Spleen (tissue), 7 donors: ENCODE data around the gene HECW1.
"Not testable (repeated sequence)": the region's sequence is repeated elsewhere in the genome, so short reads cannot be mapped to it uniquely, and the experiment has no call there.

Experiments
- POLR2AphosphoS5 ChIP-seq, 3 donors: sonication (generic); formaldehyde crosslinking; IDR thresholded peaks; one replicate each; pipeline ENCODE4 v1.5.1; 2017; ENCODE audit warnings: antibody characterized with exemption in 3 of 3
- TF ChIP-seq, protein P1 (sequence below), 11 experiments: fragments of 200-600 bp in 7 of 11; fragments of 450-650 bp in 4 of 11; sonication (generic) in 4 of 11; IDR thresholded peaks in 8 of 11; conservative IDR thresholded peaks in 3 of 11; 1 replicate in 7 of 11; 2 replicates in 4 of 11; pipeline versions ENCODE4 v1.4.0 to v1.8.0; 2016 to 2021; ENCODE audit warnings: antibody characterized with exemption in 11 of 11, inconsistent platforms in 4 of 11, mild to moderate bottlenecking in 1 of 11
- donor health status: DM: no; HTN: no; CAD: no; lungs with moderate emphysema.
- donor health status: DM: no; HTN: no; CAD: no.
- donor health status: DM: no; HTN: no; CAD: no.

DNA sequence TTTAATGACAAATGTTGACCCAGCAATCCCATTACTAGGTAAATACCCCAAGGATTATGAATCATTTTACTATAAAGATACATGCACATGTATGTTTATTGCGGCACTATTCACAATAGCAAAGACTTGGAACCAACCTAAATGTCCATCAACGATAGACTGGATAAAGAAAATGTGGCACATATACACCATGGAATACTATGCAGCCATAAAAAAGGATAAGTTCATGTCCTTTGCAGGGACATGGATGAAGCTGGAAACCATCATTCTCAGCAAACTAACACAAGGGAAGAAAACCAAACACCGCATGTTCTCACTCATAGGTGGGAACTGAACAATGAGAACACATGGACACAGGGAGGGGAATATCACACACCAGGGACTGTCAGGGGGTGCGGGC lies 38.6 kb upstream of the HECW1 start:
- TF ChIP-seq, protein P1, sequence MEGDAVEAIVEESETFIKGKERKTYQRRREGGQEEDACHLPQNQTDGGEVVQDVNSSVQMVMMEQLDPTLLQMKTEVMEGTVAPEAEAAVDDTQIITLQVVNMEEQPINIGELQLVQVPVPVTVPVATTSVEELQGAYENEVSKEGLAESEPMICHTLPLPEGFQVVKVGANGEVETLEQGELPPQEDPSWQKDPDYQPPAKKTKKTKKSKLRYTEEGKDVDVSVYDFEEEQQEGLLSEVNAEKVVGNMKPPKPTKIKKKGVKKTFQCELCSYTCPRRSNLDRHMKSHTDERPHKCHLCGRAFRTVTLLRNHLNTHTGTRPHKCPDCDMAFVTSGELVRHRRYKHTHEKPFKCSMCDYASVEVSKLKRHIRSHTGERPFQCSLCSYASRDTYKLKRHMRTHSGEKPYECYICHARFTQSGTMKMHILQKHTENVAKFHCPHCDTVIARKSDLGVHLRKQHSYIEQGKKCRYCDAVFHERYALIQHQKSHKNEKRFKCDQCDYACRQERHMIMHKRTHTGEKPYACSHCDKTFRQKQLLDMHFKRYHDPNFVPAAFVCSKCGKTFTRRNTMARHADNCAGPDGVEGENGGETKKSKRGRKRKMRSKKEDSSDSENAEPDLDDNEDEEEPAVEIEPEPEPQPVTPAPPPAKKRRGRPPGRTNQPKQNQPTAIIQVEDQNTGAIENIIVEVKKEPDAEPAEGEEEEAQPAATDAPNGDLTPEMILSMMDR (IDR thresholded peaks at IDR 0.05 in 8 of 11, conservative IDR thresholded peaks at IDR 0.05 in 3 of 11), result not testable (repeated sequence)
- TF ChIP-seq POLR2AphosphoS5 (IDR thresholded peaks at IDR 0.05), result not testable (repeated sequence)
